ENCODE measurements around the gene GFPT2. TPM values are rescaled to one million over a fixed set of nuclear protein-coding genes. Genes with fewer than 3 reads are reported as not detected.

GFPT2 gene
- total RNA-seq, 2 experiments from 2014 or later, result 0.27 to 0.42 TPM

DNA sequence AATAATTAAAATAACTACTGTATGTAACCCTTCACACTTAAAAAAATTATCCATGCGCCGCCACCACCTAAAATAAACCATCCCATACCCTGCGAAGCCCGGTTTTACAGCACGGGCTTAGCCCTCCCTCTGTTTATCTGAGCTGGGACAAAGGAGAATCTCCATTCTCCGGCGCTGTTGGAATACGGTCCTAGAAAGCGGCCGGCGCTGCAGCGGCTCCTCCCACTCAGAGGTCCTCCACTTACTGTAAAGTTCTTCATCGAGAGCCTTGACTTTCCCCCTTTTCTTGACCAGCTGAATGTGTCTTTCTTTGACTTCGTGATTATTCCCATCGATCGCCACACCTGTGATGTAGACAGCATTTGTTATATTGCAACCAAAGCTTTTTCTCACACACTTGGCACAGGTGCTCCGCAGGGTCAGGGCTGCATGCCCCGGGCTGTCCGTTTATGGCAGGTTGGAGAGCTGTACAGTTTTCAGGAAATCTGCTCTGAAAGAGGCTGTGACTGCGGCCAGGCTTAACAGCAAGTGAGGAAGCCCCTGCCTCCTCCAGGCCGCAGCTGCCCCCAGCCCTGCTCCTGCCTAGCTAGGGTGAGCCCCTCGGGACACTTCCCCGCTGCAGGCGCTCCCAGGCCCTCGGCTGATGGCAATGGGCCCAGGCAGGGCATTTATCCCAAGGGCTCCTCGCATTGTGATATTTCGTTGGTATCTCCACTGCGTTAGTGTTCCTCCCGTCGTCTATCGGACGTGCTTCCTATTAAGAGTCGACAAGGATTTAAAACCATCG, 16.7 kb downstream of the GFPT2 start:
- ChIA-PET POLR2A (no interaction called here), CTCF (interaction anchor here (2.4 to 2.5 kb wide), 2 partner anchors 8 to 21 kb away, joined by 8 to 9 read pairs; no protein-coding TSS in a partner anchor)

DNA sequence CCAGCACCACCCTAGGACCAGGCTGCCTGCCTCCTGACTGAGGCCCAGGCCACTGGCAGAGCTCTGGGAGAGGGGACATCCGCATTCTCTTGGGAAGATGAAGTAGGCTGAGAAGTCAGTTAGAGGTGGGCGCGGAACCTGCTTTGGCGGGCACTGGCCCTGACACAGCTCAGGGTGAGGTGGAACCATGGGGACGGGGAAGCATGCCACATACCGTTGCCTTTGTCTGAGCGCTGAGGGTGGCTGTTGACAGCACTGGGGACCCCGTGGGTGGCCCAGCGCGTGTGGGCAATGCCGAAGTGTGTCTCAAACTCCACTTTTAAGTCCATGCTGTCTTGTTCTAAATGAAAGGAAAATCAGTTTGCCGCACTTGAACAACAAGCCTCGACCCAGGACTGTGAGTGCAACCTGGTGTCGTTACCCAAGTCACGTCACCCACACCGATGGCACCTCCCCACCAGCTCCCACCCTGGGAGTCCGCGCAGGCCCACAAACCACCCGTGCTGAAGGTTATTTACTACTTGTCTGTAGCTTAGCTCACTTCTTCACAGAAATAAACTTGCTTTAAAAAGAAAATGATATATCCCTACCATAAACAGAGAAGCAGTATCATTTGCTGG, 17.4 kb downstream of the GFPT2 start:
- ChIA-PET CTCF (interaction anchor here (2.4 kb wide), 1 partner anchor 20 kb away, joined by 8 read pairs; no protein-coding TSS in a partner anchor), POLR2A (interaction anchor here (0.6 kb wide), 1 partner anchor 384 kb away, joined by 4 read pairs; no protein-coding TSS in a partner anchor)

DNA sequence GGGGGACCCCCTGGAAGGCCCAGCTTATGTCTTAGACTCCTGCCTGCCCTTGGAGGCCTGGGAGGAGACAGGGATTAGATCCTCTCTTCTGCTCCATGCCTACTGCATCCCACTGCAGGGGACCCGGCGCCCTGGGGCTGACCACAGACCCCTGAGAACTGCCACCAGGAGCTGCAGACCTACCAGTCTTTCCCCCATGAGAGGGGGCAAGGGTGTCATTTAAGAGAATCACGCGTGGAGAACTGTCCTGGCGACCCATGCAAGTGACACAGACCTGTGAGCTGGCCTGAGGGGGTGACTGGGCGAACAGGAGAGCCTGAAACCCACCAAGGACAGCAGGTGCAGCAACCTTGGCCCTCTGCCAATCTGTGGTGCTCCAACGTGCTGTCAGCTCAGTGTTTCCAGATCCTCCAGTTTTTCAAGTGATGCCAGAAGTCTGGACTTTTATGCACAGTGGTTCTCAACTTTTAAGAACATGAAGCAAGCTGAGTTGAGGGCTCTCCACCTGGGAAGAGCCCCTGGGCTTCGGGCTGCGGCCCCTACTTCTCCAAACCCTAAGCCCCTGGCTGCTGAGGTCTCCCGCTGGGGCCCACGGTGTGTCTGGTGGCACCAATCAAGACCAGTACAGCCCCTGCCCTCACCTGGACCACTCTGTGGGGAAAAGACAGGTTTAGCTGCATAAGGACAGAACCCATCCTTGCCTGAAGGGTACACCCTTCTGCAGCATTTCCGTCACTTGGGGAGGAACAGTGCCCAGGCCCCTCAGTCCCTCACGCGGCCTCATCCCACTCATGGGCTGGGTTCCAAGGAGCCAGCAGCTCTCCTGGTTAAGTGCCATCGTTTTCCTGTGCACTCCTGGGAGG, 18.2 kb downstream of the GFPT2 start:
- POLR2A ChIA-PET, result interaction anchor here (0.6 kb wide), 1 partner anchor 384 kb away, joined by 4 read pairs; no protein-coding TSS in a partner anchor
- CTCF ChIA-PET, result interaction anchor here (0.8 to 2.4 kb wide), 3 partner anchors 10 to 41 kb away, joined by 3 to 8 read pairs (median 3); no protein-coding TSS in a partner anchor

DNA sequence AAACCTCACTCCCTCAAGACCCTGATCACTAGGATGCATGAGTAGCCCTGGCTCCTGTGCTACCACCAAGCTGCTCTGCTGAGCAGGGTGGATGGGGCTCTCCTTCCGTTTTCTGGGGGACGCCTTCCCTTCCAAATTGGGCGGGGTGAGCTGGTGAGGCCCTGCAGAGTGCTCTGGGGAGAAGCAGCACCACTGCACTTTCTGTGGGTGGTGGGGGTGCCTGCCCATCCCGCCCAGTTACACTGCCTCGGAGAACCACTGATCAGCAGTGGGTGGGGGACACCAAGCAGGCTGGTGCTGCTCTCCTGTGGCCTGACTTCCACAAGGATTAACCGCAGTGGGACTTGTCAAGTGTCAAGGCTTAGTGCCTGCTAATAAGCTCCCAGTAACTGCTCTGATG, 19.0 kb downstream of the GFPT2 start:
- CTCF ChIA-PET, result interaction anchor here (0.8 to 2.4 kb wide), 3 partner anchors 11 to 40 kb away, joined by 3 to 8 read pairs (median 3); no protein-coding TSS in a partner anchor
- POLR2A ChIA-PET, result no interaction called here

DNA sequence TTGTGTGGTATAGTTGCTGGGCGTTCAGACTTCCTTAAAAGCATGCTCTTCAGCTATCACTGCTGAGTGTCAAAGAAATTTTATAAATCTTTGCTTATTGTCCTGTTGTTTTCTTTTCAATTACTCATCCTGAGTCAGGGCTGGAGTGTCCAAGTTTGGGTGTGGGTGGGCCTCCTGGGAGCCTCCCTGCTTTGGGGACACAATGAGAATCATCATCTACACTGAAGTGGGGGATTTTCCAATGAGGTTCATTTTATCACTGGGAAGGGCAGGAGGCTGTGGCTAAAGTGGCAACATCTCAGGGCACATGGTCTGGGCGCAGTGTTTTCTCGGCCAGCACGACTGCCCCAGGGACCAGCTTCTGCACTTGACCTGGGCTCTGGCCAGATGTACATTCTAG, 19.5 kb downstream of the GFPT2 start:
- ChIA-PET CTCF (interaction anchor here (0.8 kb wide), 1 partner anchor 40 kb away, joined by 3 read pairs; no protein-coding TSS in a partner anchor), POLR2A (no interaction called here)

DNA sequence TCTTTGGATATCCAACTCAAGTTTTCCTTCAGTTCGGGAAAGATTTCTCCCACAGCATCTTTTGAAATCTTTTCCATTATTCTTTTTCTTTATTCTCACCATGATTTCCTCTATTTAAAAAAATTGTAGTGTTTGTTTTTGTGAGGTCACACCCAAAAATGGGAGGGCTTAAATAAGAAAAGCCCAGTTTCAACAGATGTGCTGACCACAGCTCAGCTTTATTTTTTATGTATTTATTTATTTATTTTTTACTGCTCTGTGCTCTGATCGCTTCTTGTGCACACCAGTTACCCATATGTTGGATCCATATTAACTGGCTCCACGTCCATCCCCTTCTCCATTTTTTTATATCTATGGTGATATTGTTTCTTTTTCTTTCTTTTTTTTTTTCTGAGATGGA, 20.3 kb downstream of the GFPT2 start:
- POLR2A ChIA-PET, result no interaction called here
- CTCF ChIA-PET, result no interaction called here

DNA sequence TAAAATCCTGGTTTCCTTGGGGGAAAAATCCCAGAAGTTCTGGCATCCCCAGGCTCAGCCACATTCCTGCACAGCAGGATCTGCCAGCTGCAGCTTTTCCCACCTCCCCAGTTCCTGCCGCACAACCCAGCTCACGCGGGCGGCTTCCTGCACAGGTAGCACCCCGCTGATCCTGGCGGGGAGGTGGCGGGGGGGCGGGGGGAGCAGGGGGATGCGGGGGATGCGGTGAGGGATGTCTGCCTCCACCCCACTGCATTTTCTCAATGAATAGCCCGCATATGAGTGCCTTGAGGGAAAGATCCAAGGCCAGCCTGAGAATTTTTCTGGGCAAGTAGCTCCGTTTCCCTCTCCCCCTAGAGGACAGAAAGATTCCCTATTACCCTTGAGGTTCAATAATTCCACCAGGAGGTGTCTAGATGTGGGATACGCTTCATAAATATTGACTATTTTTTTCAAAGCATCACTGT, 21.1 kb downstream of the GFPT2 start:
- CTCF ChIA-PET, result interaction anchor here (1.3 kb wide), 1 partner anchor 16 kb away, joined by 3 read pairs; no protein-coding TSS in a partner anchor
- POLR2A ChIA-PET, result interaction anchor here (0.6 kb wide), 1 partner anchor 130 kb away, joined by 3 read pairs; no protein-coding TSS in a partner anchor

DNA sequence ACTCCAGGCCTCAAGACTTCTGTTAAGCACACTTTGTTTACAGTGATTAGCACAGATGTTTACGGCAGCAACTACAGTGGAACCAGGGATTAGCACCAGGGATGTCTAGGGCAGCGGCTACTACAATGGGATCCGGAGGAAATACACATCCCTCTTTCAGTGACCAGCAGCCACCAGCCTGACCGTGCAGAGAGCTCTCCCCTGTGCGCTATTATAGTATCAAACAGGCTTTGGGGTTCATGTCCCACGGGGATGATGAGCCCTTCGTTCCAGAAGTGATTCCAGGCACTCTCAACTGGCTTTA, 21.5 kb downstream of the GFPT2 start:
- ChIA-PET POLR2A (interaction anchor here (0.6 kb wide), 1 partner anchor 129 kb away, joined by 3 read pairs; no protein-coding TSS in a partner anchor), CTCF (interaction anchor here (1.3 to 4.0 kb wide), 2 partner anchors 16 to 38 kb away, joined by 3 to 35 read pairs; partner anchors contain the start of gene MAPK9)

DNA sequence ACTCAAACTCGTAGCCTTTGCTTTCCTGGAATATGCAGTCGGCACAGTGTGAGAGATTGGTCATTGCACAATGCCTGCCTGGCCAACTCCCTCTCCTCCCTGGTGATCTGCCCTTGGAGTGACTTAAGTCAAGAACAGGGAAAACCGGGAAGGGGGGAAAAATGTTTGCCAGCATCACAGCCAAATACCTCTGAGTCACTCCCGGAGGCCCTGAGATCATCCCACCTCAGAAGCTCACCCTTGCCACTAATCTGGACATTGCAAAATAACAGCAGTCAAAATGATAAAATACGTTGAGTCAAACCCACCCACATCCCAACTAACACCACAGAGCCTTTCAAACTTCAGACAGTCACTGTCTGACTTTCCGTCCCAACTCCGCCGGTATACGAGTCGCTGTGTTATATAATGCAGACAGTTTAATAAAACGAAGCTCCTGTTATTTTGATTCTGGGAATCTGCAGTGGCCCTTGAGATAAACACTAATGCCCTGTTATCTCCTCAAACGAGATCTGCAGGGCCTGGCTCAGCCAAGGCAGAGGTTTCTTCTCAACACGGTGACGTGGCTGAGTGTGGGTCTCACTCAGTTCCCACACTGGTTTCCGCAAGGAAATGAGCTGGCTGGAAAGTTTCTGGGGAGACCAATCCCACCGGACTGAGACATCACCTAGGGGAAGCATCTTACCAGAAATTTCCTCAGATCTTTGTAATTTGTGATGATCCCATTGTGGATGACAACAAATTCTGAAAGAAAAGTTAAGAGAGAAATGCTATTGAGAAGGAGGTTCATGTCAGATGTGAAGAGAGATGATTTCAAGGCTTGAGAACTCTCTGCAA, 22.1 kb downstream of the GFPT2 start:
- POLR2A ChIA-PET, result no interaction called here

DNA sequence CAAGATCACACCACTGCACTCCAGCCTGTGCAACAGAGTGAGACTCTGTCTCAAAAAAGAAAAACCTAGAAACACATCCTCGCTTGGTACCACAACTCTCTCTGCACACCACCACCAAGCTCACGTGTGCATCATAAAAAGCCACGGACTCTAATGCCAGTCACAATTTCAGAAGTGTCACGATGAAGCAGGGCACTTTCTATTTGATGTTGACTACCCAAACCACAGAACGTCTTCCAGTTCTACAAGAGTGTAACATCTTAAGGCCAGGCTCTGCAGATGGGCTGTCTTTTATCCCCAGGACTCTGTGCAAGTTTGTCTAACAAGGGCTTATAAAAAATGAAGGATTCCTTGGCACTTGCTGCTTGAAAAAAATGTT, 22.9 kb downstream of the GFPT2 start:
- ChIA-PET CTCF (interaction anchor here (0.7 to 4.0 kb wide), 2 partner anchors 37 to 591 kb away, joined by 4 to 35 read pairs; partner anchors contain the start of gene MAPK9), POLR2A (no interaction called here)

More for the DNA sequence above, 22.1 kb downstream of the GFPT2 start:
- CTCF ChIA-PET, result interaction anchor here (0.7 to 4.0 kb wide), 3 partner anchors 15 to 591 kb away, joined by 3 to 35 read pairs (median 4); partner anchors contain the start of gene MAPK9

DNA sequence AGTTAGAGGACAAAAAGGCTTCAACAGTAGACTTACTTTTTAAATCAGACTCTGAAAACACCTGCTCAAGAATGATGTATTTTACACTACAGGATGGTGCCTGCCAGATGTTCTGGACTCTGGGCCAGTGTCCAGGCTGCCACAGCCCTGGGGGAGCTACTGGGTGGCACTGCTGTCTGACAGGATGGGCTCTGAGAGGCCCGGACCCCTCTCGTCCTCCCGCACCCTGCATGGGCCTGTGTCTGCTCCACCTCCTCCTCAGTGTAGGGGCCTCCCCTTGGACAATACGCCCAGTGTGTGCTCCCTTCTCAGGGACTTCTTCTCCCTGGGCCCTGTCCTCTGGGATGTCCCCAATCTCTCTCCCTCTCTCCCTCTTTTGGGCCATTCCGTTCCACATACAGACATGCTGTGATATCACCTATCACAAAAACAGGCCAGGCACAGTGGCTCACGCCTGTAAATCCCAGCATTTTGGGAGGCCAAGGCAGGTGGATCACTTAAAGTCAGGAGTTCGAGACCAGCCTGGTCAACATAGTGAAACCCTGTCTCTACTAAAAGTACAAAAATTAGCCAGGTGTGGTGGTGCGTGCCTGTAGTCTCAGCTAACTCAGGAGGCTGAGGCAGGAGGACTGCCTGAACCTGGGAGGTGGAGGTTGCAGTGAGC, 23.4 kb downstream of the GFPT2 start:
- CTCF ChIA-PET, result interaction anchor here (1.0 to 4.0 kb wide), 7 partner anchors 8 to 142 kb away, joined by 3 to 35 read pairs (median 7); partner anchors contain the start of gene MAPK9

DNA sequence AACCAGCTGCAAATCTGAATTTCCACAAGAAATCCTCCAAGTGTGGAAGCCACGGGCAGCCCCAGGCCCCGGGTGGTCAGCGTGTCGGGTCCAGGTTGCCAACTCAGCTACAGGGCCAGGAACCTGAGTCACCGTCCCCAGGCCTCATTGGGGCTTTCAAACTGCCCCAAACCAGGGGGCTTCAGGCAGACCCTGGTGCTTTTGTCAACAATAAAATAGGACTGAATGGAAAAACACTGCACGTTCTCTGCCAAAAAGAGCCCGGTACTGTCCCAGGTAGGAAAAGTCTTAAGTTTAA, 24.0 kb downstream of the GFPT2 start:
- ChIA-PET POLR2A (interaction anchor here (0.6 to 1.4 kb wide), 2 partner anchors 14 to 36 kb away, joined by 4 to 6 read pairs; no protein-coding TSS in a partner anchor), CTCF (interaction anchor here (0.6 to 4.0 kb wide), 22 partner anchors 9 to 203 kb away, joined by 3 to 35 read pairs (median 6); partner anchors contain the start of genes GFPT2 and MAPK9)

More for the DNA sequence above, 23.4 kb downstream of the GFPT2 start:
- POLR2A ChIA-PET, result no interaction called here

DNA sequence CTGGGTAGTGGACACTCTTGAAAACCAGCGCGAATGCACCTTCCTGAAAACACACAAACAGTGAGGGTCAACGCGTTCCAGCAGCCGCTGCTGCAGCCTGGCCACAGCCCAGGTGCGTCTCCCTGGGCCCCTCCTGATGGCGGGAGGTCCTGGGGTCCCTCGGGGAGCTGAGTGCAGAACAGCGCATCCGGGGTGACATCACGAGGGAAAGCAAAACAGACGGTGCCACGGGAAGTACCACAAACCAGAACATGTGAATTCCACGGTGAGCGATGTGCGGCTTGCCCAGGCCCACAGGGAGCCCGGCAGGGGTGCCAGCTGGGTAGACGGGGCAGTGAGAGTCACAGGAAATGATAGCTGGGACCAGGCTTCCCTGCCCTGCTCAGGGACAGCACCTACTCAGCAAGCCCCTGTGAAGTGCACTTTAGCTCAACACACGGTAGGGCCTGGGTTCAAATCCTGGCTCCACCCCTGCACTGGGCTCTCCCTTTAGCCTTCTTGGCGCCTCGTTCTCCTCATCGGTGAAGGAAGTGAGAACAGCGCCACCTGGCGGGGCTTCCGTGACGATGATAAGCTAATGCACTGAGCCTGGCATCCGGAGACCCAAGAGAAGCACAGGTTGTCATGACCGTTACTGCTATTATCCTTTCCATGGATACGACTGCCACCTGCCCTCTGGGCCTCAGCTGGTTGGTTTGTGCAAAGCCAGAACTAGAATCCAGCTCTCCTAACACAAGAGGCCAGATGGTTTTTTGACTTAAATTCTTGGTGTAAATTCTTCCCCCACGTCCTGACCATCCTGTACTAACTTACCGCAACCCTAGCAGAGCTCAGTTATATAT, 24.6 kb downstream of the GFPT2 start:
- POLR2A ChIA-PET, result interaction anchor here (0.6 to 1.4 kb wide), 2 partner anchors 13 to 35 kb away, joined by 4 to 6 read pairs; no protein-coding TSS in a partner anchor
- CTCF ChIA-PET, result interaction anchor here (0.6 to 4.0 kb wide), 23 partner anchors 9 to 202 kb away, joined by 3 to 35 read pairs (median 6); partner anchors contain the start of genes GFPT2 and MAPK9

DNA sequence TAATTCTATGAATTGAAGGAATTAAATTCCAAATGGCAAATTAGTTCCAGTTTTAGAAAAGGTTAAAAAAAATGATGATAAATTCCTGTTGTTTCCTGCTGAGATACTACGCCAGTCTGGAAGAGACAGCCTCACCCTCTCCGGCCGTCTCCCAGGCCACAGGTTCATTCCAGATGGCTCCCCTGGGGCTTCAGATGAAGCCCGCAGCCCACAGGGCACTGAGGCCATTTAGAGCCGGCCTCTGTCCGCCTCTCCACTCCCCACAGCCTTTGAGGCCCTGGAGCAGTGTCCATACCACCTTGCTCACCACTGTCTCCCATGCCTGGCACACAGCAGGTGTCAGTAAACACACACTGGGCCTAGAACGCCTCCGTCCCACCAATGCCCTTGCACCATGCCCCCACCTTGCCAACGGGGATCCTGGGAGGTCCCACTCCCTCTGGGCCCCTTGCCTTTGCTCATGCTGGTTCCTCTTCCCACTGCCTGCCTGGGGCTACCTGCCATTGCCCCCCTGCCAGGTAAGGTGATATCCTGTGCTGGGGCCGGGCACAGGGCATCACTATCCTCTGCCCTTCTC, 26.1 kb downstream of the GFPT2 start:
- CTCF ChIA-PET, result interaction anchor here (2.9 kb wide), 1 partner anchor 11 kb away, joined by 11 read pairs; no protein-coding TSS in a partner anchor
- POLR2A ChIA-PET, result no interaction called here

DNA sequence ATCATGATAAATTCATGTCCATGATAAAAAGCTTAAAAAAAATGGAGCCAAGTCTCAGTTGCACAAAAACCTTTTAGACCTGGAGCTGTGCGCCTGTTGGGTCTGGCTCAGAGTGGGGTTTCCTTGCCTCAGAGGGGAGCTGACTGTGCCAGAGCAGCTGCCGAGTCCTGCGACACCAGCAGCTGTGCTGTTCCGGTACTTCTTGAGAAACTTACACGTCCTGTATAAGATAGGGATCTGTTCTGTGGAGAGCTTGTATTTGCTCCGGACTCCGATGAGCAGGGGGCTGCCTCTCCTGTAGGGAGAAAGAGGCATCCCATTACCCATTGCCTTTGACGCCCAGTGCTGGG, 28.6 kb downstream of the GFPT2 start:
- CTCF ChIA-PET, result interaction anchor here (1.4 to 2.9 kb wide), 2 partner anchors 8 to 32 kb away, joined by 4 to 11 read pairs; no protein-coding TSS in a partner anchor
- POLR2A ChIA-PET, result interaction anchor here (0.5 kb wide), 1 partner anchor 123 kb away, joined by 3 read pairs; no protein-coding TSS in a partner anchor
